ENCODE measurements around the gene BAIAP2. TPM values are rescaled to one million over a fixed set of nuclear protein-coding genes. Genes with fewer than 3 reads are reported as not detected.

BAIAP2 gene
- total and polyA plus RNA-seq, 2 donors (not counting 3 experiments of a cell fraction or from before 2014, with no cell fraction given): 12.3 to 18.6 TPM

- no TSS peak for BruUV-seq (replicated peaks)
- H4K20me1 ChIP-seq (replicated peaks; ENCODE audit: control insufficient read depth, extremely low read depth, insufficient read depth, low read length): no peaks in the 10 kb centered on the region
- no peaks in the 10 kb centered on the region for H3K9me3 ChIP-seq (replicated peaks; ENCODE audit: control insufficient read depth, insufficient read depth, low read length)
- no peak overlapping the region for H3K4me2 ChIP-seq (ENCODE audit: insufficient read depth, low read length)
- no peaks in the 10 kb centered on the region for H3K36me3 ChIP-seq (ENCODE audit: control insufficient read depth in 2 of 2, extremely low read depth in 1 of 2, insufficient read depth in 2 of 2, low read length in 2 of 2)
- no peak for FAIRE-seq
- intact Hi-C loops (cut with micrococcal nuclease) (no loop called here), dilution Hi-C loops (cut with MboI; ENCODE audit: extremely low pct_ligation_motif_present, low sequenced_read_pairs) (no loop called here)
- H3K27me3 ChIP-seq (ENCODE audit: control insufficient read depth in 2 of 2, insufficient read depth in 2 of 2, low read length in 2 of 2): no peaks in the 10 kb centered on the region
- ChIA-PET POLR2A (no interaction called here), CTCF (interaction anchor here (1.4 to 2.8 kb wide), 2 partner anchors 19 to 55 kb away, joined by 3 to 10 read pairs; no protein-coding TSS in a partner anchor)
- H3K9me1 ChIP-seq (replicated peaks; ENCODE audit: control insufficient read depth, extremely low read depth, insufficient read depth, low read length): no peaks in the 10 kb centered on the region
- no peak overlapping the region for H3K9ac ChIP-seq (replicated peaks; ENCODE audit: extremely low read depth, insufficient read depth, low read length)
- no peak overlapping the region for H3K4me3 ChIP-seq (replicated peaks in 1 of 3; ENCODE audit: insufficient read depth in 1 of 3, low read depth in 1 of 3, low read length in 3 of 3)
- peaks cover 29% of the 10 kb centered on the region for H3K4me1 ChIP-seq (ENCODE audit: control insufficient read depth, extremely low read depth, insufficient read depth, low read length)
- TF ChIP-seq GATA2 (IDR thresholded peaks at IDR 0.05; ENCODE audit: insufficient read depth, insufficient read length, low read depth, low read length) (no peak), JUN (IDR thresholded peaks at IDR 0.05; ENCODE audit: borderline replicate concordance, insufficient read depth, insufficient read length, low read depth) (no peak), EZH2 (IDR thresholded peaks at IDR 0.05; ENCODE audit: borderline replicate concordance, low read depth, low read length, severe bottlenecking) (no peak), FOS (IDR thresholded peaks at IDR 0.05; ENCODE audit: borderline replicate concordance, insufficient read depth, low read length) (no peak), MYC (IDR thresholded peaks at IDR 0.05; ENCODE audit: low read depth, low read length) (no peak), POLR2A (IDR thresholded peaks at IDR 0.05; ENCODE audit: low read depth, low read length) (no peak), POLR2AphosphoS5 (IDR thresholded peaks at IDR 0.05; ENCODE audit: insufficient read depth, low read depth, low read length) (no peak)
- TF ChIP-seq, protein P1, sequence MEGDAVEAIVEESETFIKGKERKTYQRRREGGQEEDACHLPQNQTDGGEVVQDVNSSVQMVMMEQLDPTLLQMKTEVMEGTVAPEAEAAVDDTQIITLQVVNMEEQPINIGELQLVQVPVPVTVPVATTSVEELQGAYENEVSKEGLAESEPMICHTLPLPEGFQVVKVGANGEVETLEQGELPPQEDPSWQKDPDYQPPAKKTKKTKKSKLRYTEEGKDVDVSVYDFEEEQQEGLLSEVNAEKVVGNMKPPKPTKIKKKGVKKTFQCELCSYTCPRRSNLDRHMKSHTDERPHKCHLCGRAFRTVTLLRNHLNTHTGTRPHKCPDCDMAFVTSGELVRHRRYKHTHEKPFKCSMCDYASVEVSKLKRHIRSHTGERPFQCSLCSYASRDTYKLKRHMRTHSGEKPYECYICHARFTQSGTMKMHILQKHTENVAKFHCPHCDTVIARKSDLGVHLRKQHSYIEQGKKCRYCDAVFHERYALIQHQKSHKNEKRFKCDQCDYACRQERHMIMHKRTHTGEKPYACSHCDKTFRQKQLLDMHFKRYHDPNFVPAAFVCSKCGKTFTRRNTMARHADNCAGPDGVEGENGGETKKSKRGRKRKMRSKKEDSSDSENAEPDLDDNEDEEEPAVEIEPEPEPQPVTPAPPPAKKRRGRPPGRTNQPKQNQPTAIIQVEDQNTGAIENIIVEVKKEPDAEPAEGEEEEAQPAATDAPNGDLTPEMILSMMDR (IDR thresholded peaks at IDR 0.05; ENCODE audit: extremely low read depth in 1 of 2, insufficient read depth in 1 of 2, low read depth in 1 of 2, low read length in 2 of 2): no peak
- TF ChIP-seq, protein P2, sequence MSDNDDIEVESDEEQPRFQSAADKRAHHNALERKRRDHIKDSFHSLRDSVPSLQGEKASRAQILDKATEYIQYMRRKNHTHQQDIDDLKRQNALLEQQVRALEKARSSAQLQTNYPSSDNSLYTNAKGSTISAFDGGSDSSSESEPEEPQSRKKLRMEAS (IDR thresholded peaks at IDR 0.05; ENCODE audit: insufficient read depth, insufficient read length): no peak
- H3K79me2 ChIP-seq (ENCODE audit: control insufficient read depth, insufficient read depth, low read length): peaks cover 5% of the 10 kb centered on the region
- DNase-seq (ENCODE audit: low read depth, low spot score): no peak
- H3K27ac ChIP-seq (ENCODE audit: insufficient read depth, low read depth, low read length): no peak overlapping the region
- H2AFZ ChIP-seq (ENCODE audit: low read depth, low read length): no peak overlapping the region
These were observed 7.7 kb downstream of the BAIAP2 start for GRCh38 chr17:81042606-81043005.

Data from endothelial cell of umbilical vein (primary cell).